ENCODE results near the gene SCFD2. TPM values are rescaled to one million over a fixed set of nuclear protein-coding genes. Genes with fewer than 3 reads are reported as not detected.

The SCFD2 gene
- polyA plus RNA-seq, 1 donor from 2014 or later: 5.0 TPM

DNA sequence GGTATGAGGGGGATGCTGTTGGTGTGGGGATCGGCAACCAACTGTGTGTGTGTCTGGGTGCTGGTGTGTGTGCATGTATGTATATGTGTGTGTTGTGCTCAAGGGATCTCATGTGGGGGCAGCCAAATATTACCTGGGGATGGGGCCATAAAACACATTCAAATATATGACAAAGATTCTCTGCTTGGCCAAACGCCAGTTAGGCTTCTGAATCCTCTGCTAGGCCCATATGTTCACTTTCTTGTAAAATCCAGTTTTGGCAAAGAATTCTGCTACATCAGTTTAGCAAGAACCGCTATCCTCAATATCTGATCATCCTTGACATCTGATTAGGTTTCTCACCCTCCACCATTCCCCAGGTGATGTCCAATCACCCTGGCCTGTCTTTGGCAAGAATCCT is 397.2 kb downstream of the SCFD2 start:
- no peaks in the 10 kb centered on the region for H3F3A ChIP-seq (ENCODE audit: insufficient read depth, low read length, poor library complexity, severe bottlenecking)
- H3K9ac ChIP-seq (ENCODE audit: low read length): no peak overlapping the region
- H3K79me2 ChIP-seq (replicated peaks; ENCODE audit: insufficient read depth, low read length): no peaks in the 10 kb centered on the region
- no peaks in the 10 kb centered on the region for H3K9me3 ChIP-seq (ENCODE audit: low read length)
- no peaks in the 10 kb centered on the region for H3K9me2 ChIP-seq (ENCODE audit: insufficient read depth, low read length)
- H3K27me3 ChIP-seq (ENCODE audit: insufficient read depth, low read depth, low read length): no peaks in the 10 kb centered on the region
- H3K4me2 ChIP-seq (ENCODE audit: low read length): no peak overlapping the region
- H3K36me3 ChIP-seq (ENCODE audit: insufficient read depth, low read length): no peaks in the 10 kb centered on the region
- H2AFZ ChIP-seq (ENCODE audit: low read depth, low read length): no peak overlapping the region
- no peak overlapping the region for H3K27ac ChIP-seq (ENCODE audit: low read length)
- H4K20me1 ChIP-seq (ENCODE audit: insufficient read depth): no peaks in the 10 kb centered on the region
- no peak overlapping the region for H3K4me3 ChIP-seq (ENCODE audit: low read length)
- TF ChIP-seq MXI1 (conservative IDR thresholded peaks at IDR 0.05; ENCODE audit: poor library complexity, severe bottlenecking) (no peak), POLR2AphosphoS5 (IDR thresholded peaks at IDR 0.05) (no peak), RAD21 (conservative IDR thresholded peaks at IDR 0.05) (no peak), EP300 (conservative IDR thresholded peaks at IDR 0.05; ENCODE audit: poor library complexity, severe bottlenecking) (no peak), TAF1 (IDR thresholded peaks at IDR 0.05; ENCODE audit: low read depth) (no peak), SMC3 (conservative IDR thresholded peaks at IDR 0.05; ENCODE audit: poor library complexity) (no peak), EZH2 (IDR thresholded peaks at IDR 0.05; ENCODE audit: borderline replicate concordance, insufficient read depth, low read length, poor library complexity, severe bottlenecking) (no peak)
- TF ChIP-seq, protein P1, sequence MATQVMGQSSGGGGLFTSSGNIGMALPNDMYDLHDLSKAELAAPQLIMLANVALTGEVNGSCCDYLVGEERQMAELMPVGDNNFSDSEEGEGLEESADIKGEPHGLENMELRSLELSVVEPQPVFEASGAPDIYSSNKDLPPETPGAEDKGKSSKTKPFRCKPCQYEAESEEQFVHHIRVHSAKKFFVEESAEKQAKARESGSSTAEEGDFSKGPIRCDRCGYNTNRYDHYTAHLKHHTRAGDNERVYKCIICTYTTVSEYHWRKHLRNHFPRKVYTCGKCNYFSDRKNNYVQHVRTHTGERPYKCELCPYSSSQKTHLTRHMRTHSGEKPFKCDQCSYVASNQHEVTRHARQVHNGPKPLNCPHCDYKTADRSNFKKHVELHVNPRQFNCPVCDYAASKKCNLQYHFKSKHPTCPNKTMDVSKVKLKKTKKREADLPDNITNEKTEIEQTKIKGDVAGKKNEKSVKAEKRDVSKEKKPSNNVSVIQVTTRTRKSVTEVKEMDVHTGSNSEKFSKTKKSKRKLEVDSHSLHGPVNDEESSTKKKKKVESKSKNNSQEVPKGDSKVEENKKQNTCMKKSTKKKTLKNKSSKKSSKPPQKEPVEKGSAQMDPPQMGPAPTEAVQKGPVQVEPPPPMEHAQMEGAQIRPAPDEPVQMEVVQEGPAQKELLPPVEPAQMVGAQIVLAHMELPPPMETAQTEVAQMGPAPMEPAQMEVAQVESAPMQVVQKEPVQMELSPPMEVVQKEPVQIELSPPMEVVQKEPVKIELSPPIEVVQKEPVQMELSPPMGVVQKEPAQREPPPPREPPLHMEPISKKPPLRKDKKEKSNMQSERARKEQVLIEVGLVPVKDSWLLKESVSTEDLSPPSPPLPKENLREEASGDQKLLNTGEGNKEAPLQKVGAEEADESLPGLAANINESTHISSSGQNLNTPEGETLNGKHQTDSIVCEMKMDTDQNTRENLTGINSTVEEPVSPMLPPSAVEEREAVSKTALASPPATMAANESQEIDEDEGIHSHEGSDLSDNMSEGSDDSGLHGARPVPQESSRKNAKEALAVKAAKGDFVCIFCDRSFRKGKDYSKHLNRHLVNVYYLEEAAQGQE (IDR thresholded peaks at IDR 0.05; ENCODE audit: borderline replicate concordance): no peak
- TF ChIP-seq, protein P2, sequence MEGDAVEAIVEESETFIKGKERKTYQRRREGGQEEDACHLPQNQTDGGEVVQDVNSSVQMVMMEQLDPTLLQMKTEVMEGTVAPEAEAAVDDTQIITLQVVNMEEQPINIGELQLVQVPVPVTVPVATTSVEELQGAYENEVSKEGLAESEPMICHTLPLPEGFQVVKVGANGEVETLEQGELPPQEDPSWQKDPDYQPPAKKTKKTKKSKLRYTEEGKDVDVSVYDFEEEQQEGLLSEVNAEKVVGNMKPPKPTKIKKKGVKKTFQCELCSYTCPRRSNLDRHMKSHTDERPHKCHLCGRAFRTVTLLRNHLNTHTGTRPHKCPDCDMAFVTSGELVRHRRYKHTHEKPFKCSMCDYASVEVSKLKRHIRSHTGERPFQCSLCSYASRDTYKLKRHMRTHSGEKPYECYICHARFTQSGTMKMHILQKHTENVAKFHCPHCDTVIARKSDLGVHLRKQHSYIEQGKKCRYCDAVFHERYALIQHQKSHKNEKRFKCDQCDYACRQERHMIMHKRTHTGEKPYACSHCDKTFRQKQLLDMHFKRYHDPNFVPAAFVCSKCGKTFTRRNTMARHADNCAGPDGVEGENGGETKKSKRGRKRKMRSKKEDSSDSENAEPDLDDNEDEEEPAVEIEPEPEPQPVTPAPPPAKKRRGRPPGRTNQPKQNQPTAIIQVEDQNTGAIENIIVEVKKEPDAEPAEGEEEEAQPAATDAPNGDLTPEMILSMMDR (IDR thresholded peaks at IDR 0.05; ENCODE audit: poor library complexity, severe bottlenecking): no peak

DNA sequence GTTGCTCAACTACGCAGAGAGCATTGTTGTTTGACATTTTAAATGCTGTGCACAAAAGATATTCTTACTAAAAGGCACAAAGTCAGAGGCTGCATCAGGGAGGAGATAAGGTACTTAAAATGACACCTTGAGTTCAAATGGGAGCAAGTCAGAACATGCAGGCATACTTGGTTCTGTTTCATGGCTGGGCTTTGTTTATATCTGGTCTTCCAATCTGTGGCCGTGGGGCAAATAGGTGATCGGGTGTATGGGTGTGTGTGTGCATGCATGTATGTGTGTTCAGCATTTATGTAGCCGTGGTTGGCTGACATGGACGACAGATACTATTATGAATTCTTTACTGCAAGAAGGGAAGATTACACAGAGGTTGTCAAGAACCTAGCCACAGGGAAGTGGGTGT is 397.6 kb downstream of the SCFD2 start:
- Histone ChIP-seq H3K79me2 (replicated peaks; ENCODE audit: insufficient read depth, low read length) (no peaks in the 10 kb centered on the region), H3K9me3 (ENCODE audit: low read length) (no peaks in the 10 kb centered on the region), H3K9me2 (ENCODE audit: insufficient read depth, low read length) (no peaks in the 10 kb centered on the region), H3K27me3 (ENCODE audit: insufficient read depth, low read depth, low read length) (no peaks in the 10 kb centered on the region), H3K36me3 (ENCODE audit: insufficient read depth, low read length) (no peaks in the 10 kb centered on the region), H3K4me2 (ENCODE audit: low read length) (no peak overlapping the region), H3K4me3 (ENCODE audit: low read length) (no peak overlapping the region), H3K27ac (ENCODE audit: low read length) (no peak overlapping the region), H3K9ac (ENCODE audit: low read length) (no peak overlapping the region), H2AFZ (ENCODE audit: low read depth, low read length) (no peak overlapping the region), H3F3A (ENCODE audit: insufficient read depth, low read length, poor library complexity, severe bottlenecking) (no peaks in the 10 kb centered on the region), H4K20me1 (ENCODE audit: insufficient read depth) (no peaks in the 10 kb centered on the region)
- no peak for TF ChIP-seq RAD21 (conservative IDR thresholded peaks at IDR 0.05)
- TF ChIP-seq EZH2 (IDR thresholded peaks at IDR 0.05; ENCODE audit: borderline replicate concordance, insufficient read depth, low read length, poor library complexity, severe bottlenecking): no peak
- TF ChIP-seq SMC3 (conservative IDR thresholded peaks at IDR 0.05; ENCODE audit: poor library complexity): no peak
- TF ChIP-seq, protein P2 (IDR thresholded peaks at IDR 0.05; ENCODE audit: poor library complexity, severe bottlenecking): no peak
- TF ChIP-seq, protein P1 (IDR thresholded peaks at IDR 0.05; ENCODE audit: borderline replicate concordance): no peak
- TF ChIP-seq TAF1 (IDR thresholded peaks at IDR 0.05; ENCODE audit: low read depth): no peak
- no peak for TF ChIP-seq EP300 (conservative IDR thresholded peaks at IDR 0.05; ENCODE audit: poor library complexity, severe bottlenecking)
- no peak for TF ChIP-seq POLR2AphosphoS5 (IDR thresholded peaks at IDR 0.05)
- TF ChIP-seq MXI1 (conservative IDR thresholded peaks at IDR 0.05; ENCODE audit: poor library complexity, severe bottlenecking): no peak
